ENCODE results near the gene ITK.

Gene ITK

GRCh38 chr5:157245476-157245875 lies 64.8 kb downstream of the ITK start:
- H3K4me3 ChIP-seq (replicated peaks; ENCODE audit: low read depth, low read length): no peak overlapping the region
- DNase-seq (ENCODE audit: low read depth): peak; percentile 8
- no peak for TF ChIP-seq CTCF (IDR thresholded peaks at IDR 0.05; ENCODE audit: low read length, missing control alignments)

- no peak for DNase-seq (ENCODE audit: low read depth)
- no peak for TF ChIP-seq CTCF (IDR thresholded peaks at IDR 0.05; ENCODE audit: low read length, missing control alignments)
Measured at GRCh38 chr5:157245886-157246285, 65.2 kb downstream of the ITK start.

GRCh38 chr5:157247267-157247666 lies 66.6 kb downstream of the ITK start:
- no peak for DNase-seq (ENCODE audit: low read depth)
- H3K4me3 ChIP-seq (replicated peaks; ENCODE audit: low read depth, low read length): no peak overlapping the region
- no peak for TF ChIP-seq CTCF (IDR thresholded peaks at IDR 0.05; ENCODE audit: low read length, missing control alignments)

More at GRCh38 chr5:157245886-157246285, 65.2 kb downstream of the ITK start:
- H3K4me3 ChIP-seq (replicated peaks; ENCODE audit: low read depth, low read length): no peak overlapping the region

- no peak for DNase-seq (ENCODE audit: low read depth)
- TF ChIP-seq CTCF (IDR thresholded peaks at IDR 0.05; ENCODE audit: low read length, missing control alignments): no peak
- H3K4me3 ChIP-seq (replicated peaks; ENCODE audit: low read depth, low read length): no peak overlapping the region
Measured at GRCh38 chr5:157248821-157249470, 68.3 kb downstream of the ITK start.

- DNase-seq (ENCODE audit: low read depth): peak; percentile 7
- no peak overlapping the region for H3K4me3 ChIP-seq (replicated peaks; ENCODE audit: low read depth, low read length)
- no peak for TF ChIP-seq CTCF (IDR thresholded peaks at IDR 0.05; ENCODE audit: low read length, missing control alignments)
Measured at GRCh38 chr5:157252711-157253465, 72.2 kb downstream of the ITK start.

DNA sequence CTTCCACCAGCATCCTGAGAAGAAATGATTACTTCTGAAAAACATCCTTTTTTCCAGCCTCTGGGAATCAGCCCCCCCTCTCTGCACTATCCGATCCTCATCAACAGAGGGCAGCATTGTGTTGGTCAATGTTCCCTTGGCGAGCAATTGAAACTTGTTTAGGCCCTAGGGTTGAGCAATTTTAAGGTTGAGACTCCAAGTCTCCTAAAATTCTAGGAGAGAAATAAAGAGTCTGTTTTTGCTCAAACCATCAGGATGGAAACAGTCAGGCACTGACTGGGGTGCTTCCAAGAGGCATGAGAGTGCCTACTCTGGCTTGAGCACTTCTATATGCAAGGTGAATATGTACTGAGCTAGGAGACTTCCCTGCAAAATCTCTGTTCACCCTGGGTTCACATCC lies 72.9 kb downstream of the ITK start:
- TF ChIP-seq CTCF (IDR thresholded peaks at IDR 0.05; ENCODE audit: low read length, missing control alignments): peak; percentile 95
- peak; percentile 64 for DNase-seq (ENCODE audit: low read depth)
- H3K4me3 ChIP-seq (replicated peaks; ENCODE audit: low read depth, low read length): no peak overlapping the region

All from fibroblast of pulmonary artery (primary cell).